A549 (cell line): Measurements from ENCODE around the gene AUTS2.

Source experiments
- NR3C1 ChIP-seq: fragments of >200 bp; sonication (Bioruptor Twin); formaldehyde crosslinking; IDR thresholded peaks from 3 replicates; pipeline ENCODE4 v1.6.1; 2017
- RAD21 ChIP-seq, 2 experiments: fragments of >200 bp in 1 of 2; sonication (Bioruptor Twin) in 1 of 2; formaldehyde crosslinking in 1 of 2; IDR thresholded peaks in 1 of 2; conservative IDR thresholded peaks in 1 of 2; 2 replicates in 1 of 2; 3 replicates in 1 of 2; pipeline ENCODE4 v1.6.1; 2012 to 2018; ENCODE audit warnings: inconsistent platforms in 1 of 2
- ZFP36 ChIP-seq: fragments of 450-650 bp; IDR thresholded peaks from 2 replicates; pipeline ENCODE4 v1.6.1; 2014; ENCODE audit warnings: borderline replicate concordance; ENCODE audit not compliant: partially characterized antibody

- TF ChIP-seq ZFP36: no peak
- TF ChIP-seq NR3C1: no peak
- no peak for TF ChIP-seq RAD21 (conservative IDR thresholded peaks at IDR 0.05 in 1 of 2, IDR thresholded peaks at IDR 0.05 in 1 of 2)
Measured at GRCh38 chr7:70072220-70072619, 473.9 kb downstream of the AUTS2 start.
